ENCODE measurements around the gene S100A16.

GRCh38 chr1:153658400-153659174 lies 45.6 kb upstream of the S100A16 start, which contains the start of gene SNAPIN:
- no peak for TF ChIP-seq CTCF (IDR thresholded peaks at IDR 0.05)
- TF ChIP-seq POLR2A (IDR thresholded peaks at IDR 0.05; ENCODE audit: low read length) = peak; percentile 49
- TF ChIP-seq POLR2AphosphoS2 (conservative IDR thresholded peaks at IDR 0.05; ENCODE audit: low read length) = no peak
- TF ChIP-seq ZSCAN20 (CRISPR knock-in tag; IDR thresholded peaks at IDR 0.05) = no peak
- no peak for TF ChIP-seq REST (IDR thresholded peaks at IDR 0.05)

Data from A549 (cell line).